Neural crest cell (in vitro differentiated cells): ENCODE results near the gene JDP2. TPM values are rescaled to one million over a fixed set of nuclear protein-coding genes. Genes with fewer than 3 reads are reported as not detected.

Experiments used
- DNase-seq: peaks from one replicate; pipeline ENCODE4 v3.0.0; 2021; ENCODE audit warnings: low read depth, mixed read lengths, low spot score
- H3K27ac Mint-ChIP-seq: one replicate; pipeline ENCODE4 v1.8.0; 2021; ENCODE audit warnings: mild to moderate bottlenecking, mixed read lengths; ENCODE audit not compliant: unreplicated experiment
- H3K27me3 Mint-ChIP-seq: 2 replicates; pipeline ENCODE4 v1.8.0; 2021; ENCODE audit warnings: low read depth, mild to moderate bottlenecking, mixed read lengths
- H3K36me3 Mint-ChIP-seq: 2 replicates; pipeline ENCODE4 v1.8.0; 2021; ENCODE audit warnings: low read depth, mild to moderate bottlenecking, mixed read lengths
- H3K4me1 Mint-ChIP-seq: 2 replicates; pipeline ENCODE4 v1.8.0; 2021; ENCODE audit warnings: mixed read lengths
- H3K4me3 Mint-ChIP-seq: one replicate; pipeline ENCODE4 v1.8.0; 2021; ENCODE audit warnings: mild to moderate bottlenecking, mixed read lengths
- H3K9me3 Mint-ChIP-seq: 2 replicates; pipeline ENCODE4 v1.8.0; 2021; ENCODE audit warnings: mixed read lengths
- CTCF ChIP-seq: fragments of 200-600 bp; sonication (generic); conservative IDR thresholded peaks from 2 replicates; pipeline ENCODE4 v1.5.0; 2021; ENCODE audit warnings: antibody characterized with exemption, mild to moderate bottlenecking
- total RNA-seq: library from RNA; stranded (reverse); gene quantifications from 2 replicates; pipeline ENCODE4 v1.2.1, GENCODE V29; 2021

The JDP2 gene
- total RNA-seq, 1 donor from 2014 or later: 2.6 TPM

- Mint-ChIP-seq H3K4me1 (no peaks in the 10 kb centered on the region), H3K36me3 (no peaks in the 10 kb centered on the region), H3K4me3 (no peak overlapping the region), H3K27me3 (no peaks in the 10 kb centered on the region), H3K27ac (peak overlapping the region; percentile 69), H3K9me3 (no peaks in the 10 kb centered on the region)
- no peak for TF ChIP-seq CTCF
- no peak for DNase-seq
These were observed 71.5 kb downstream of the JDP2 start for GRCh38 chr14:75499084-75499875.

GRCh38 chr14:75501080-75501479 lies 73.3 kb downstream of the JDP2 start:
- H3K27ac Mint-ChIP-seq: no peak overlapping the region
- DNase-seq: no peak

GRCh38 chr14:75504411-75504810 lies 76.6 kb downstream of the JDP2 start:
- H3K9me3 Mint-ChIP-seq: peaks cover 3% of the 10 kb centered on the region
- no peak for DNase-seq
- no peak overlapping the region for H3K27ac Mint-ChIP-seq
- H3K4me1 Mint-ChIP-seq: no peaks in the 10 kb centered on the region
- H3K27me3 Mint-ChIP-seq: peaks cover 2% of the 10 kb centered on the region
- H3K4me3 Mint-ChIP-seq: no peak overlapping the region
- TF ChIP-seq CTCF: no peak
- H3K36me3 Mint-ChIP-seq: peaks cover 3% of the 10 kb centered on the region

More at GRCh38 chr14:75501080-75501479, 73.3 kb downstream of the JDP2 start:
- Mint-ChIP-seq H3K4me3 (no peak overlapping the region), H3K36me3 (no peaks in the 10 kb centered on the region), H3K4me1 (no peaks in the 10 kb centered on the region), H3K9me3 (no peaks in the 10 kb centered on the region), H3K27me3 (no peaks in the 10 kb centered on the region)
- TF ChIP-seq CTCF: no peak

- H3K36me3 Mint-ChIP-seq: peaks cover 3% of the 10 kb centered on the region
- no peak overlapping the region for H3K27ac Mint-ChIP-seq
- H3K4me3 Mint-ChIP-seq: no peak overlapping the region
- DNase-seq: no peak
- H3K9me3 Mint-ChIP-seq: peaks cover 10% of the 10 kb centered on the region
- peaks cover 2% of the 10 kb centered on the region for H3K27me3 Mint-ChIP-seq
- TF ChIP-seq CTCF: no peak
- H3K4me1 Mint-ChIP-seq: no peaks in the 10 kb centered on the region
These were observed 79.1 kb downstream of the JDP2 start for GRCh38 chr14:75506930-75507329.

GRCh38 chr14:75510547-75510946 lies 82.7 kb downstream of the JDP2 start:
- no peak for DNase-seq

More at GRCh38 chr14:75510547-75510946, 82.7 kb downstream of the JDP2 start:
- no peak overlapping the region for H3K27ac Mint-ChIP-seq
- no peaks in the 10 kb centered on the region for H3K4me1 Mint-ChIP-seq
- peaks cover 10% of the 10 kb centered on the region for H3K9me3 Mint-ChIP-seq
- no peak overlapping the region for H3K4me3 Mint-ChIP-seq
- TF ChIP-seq CTCF: no peak
- H3K27me3 Mint-ChIP-seq: peaks cover 4% of the 10 kb centered on the region
- peaks cover 3% of the 10 kb centered on the region for H3K36me3 Mint-ChIP-seq
